MCF 10A (cell line): Measurements from ENCODE around the gene EGF. TPM values are rescaled to one million over a fixed set of nuclear protein-coding genes. Genes with fewer than 3 reads are reported as not detected.

Experiments
- BruUV-seq: library from RNA; stranded (reverse); fragments of 400-500 nt; replicated peaks from 2 replicates; lab custom pipeline; 2021; lab: Mats Ljungman, UMichigan
- CTCF ChIA-PET: fragments of 300-600 bp; sonication (Branson Sonifier 250); formaldehyde crosslinking; extraction: SDS; loops from one replicate; lab custom pipeline; 2021; ENCODE audit warnings: antibody characterized with exemption, inconsistent platforms; lab: Yijun Ruan, JAX
- POLR2A ChIA-PET: fragments of 300-600, 350-650 bp; sonication (Branson Sonifier 250); formaldehyde crosslinking; extraction: SDS; loops from one replicate; lab custom pipeline; 2020; ENCODE audit warnings: antibody characterized with exemption, inconsistent platforms; lab: Yijun Ruan, JAX
- DNase-seq: peaks from one replicate; pipeline ENCODE4 v3.0.0-alpha.2; 2018; ENCODE audit not compliant: unreplicated experiment
- H3K27ac Mint-ChIP-seq: one replicate; pipeline ENCODE4 v1.8.0; 2022; ENCODE audit warnings: mild to moderate bottlenecking, low read depth, mixed read lengths; ENCODE audit not compliant: unreplicated experiment
- H3K27me3 Mint-ChIP-seq: one replicate; pipeline ENCODE4 v1.8.0; 2022; ENCODE audit warnings: mixed read lengths; ENCODE audit not compliant: insufficient read depth, unreplicated experiment
- H3K36me3 Mint-ChIP-seq: one replicate; pipeline ENCODE4 v1.8.0; 2022; ENCODE audit warnings: mild to moderate bottlenecking, moderate library complexity, mixed read lengths; ENCODE audit not compliant: insufficient read depth, unreplicated experiment
- H3K4me1 Mint-ChIP-seq: one replicate; pipeline ENCODE4 v1.8.0; 2022; ENCODE audit warnings: mixed read lengths; ENCODE audit not compliant: insufficient read depth, unreplicated experiment
- H3K4me3 Mint-ChIP-seq: one replicate; pipeline ENCODE4 v1.8.0; 2022; ENCODE audit warnings: mild to moderate bottlenecking, moderate library complexity, mixed read lengths; ENCODE audit not compliant: unreplicated experiment
- H3K9me3 Mint-ChIP-seq: one replicate; pipeline ENCODE4 v1.8.0; 2022; ENCODE audit warnings: mixed read lengths; ENCODE audit not compliant: unreplicated experiment
- CTCF ChIP-seq: fragments of 200-600 bp; IDR thresholded peaks from one replicate; pipeline ENCODE4 v1.8.0; 2022; ENCODE audit warnings: antibody characterized with exemption, mild to moderate bottlenecking; ENCODE audit not compliant: unreplicated experiment
- intact Hi-C: fragments of 100-400 bp; cut with micrococcal nuclease; formaldehyde crosslinking; loops from 2 replicates; pipeline ENCODE4 v1.14.1; 2022
- total RNA-seq: library from RNA; stranded (reverse); gene quantifications from 2 replicates; pipeline ENCODE4 v1.2.3, GENCODE V29; 2022

EGF gene
- total RNA-seq, 1 experiment from 2014 or later, result 0.12 TPM

- TF ChIP-seq CTCF, result no peak
- H3K4me1 Mint-ChIP-seq, result peaks cover 7% of the 10 kb centered on the region
- DNase-seq, result no peak
- no TSS peak for BruUV-seq
- CTCF ChIA-PET, result no interaction called here
- intact Hi-C loops, result no loop called here
- POLR2A ChIA-PET, result no interaction called here
- H3K36me3 Mint-ChIP-seq, result no peaks in the 10 kb centered on the region
- no peak overlapping the region for H3K27ac Mint-ChIP-seq
- H3K4me3 Mint-ChIP-seq, result no peak overlapping the region
- H3K9me3 Mint-ChIP-seq, result no peaks in the 10 kb centered on the region
- no peaks in the 10 kb centered on the region for H3K27me3 Mint-ChIP-seq
Measured at GRCh38 chr4:109925396-109925795, 12.7 kb downstream of the EGF start.

- intact Hi-C loops, result no loop called here
- BruUV-seq, result no TSS peak
- no peak overlapping the region for H3K4me3 Mint-ChIP-seq
- ChIA-PET CTCF (interaction anchor here (0.8 kb wide), 1 partner anchor 18 kb away, joined by 4 read pairs; no protein-coding TSS in a partner anchor), POLR2A (interaction anchor here (0.6 kb wide), 1 partner anchor 271 kb away, joined by 3 read pairs; no protein-coding TSS in a partner anchor)
- no peak overlapping the region for H3K27ac Mint-ChIP-seq
- no peaks in the 10 kb centered on the region for H3K27me3 Mint-ChIP-seq
- TF ChIP-seq CTCF, result no peak
- DNase-seq, result no peak
- H3K36me3 Mint-ChIP-seq, result no peaks in the 10 kb centered on the region
- H3K4me1 Mint-ChIP-seq, result no peaks in the 10 kb centered on the region
- H3K9me3 Mint-ChIP-seq, result no peaks in the 10 kb centered on the region
Measured at GRCh38 chr4:109928327-109929045, 15.8 kb downstream of the EGF start.

GRCh38 chr4:109930464-109930863 lies 17.8 kb downstream of the EGF start:
- no peak overlapping the region for H3K27ac Mint-ChIP-seq
- no peaks in the 10 kb centered on the region for H3K27me3 Mint-ChIP-seq
- H3K4me1 Mint-ChIP-seq, result no peaks in the 10 kb centered on the region
- no peak overlapping the region for H3K4me3 Mint-ChIP-seq
- intact Hi-C loops, result no loop called here
- CTCF ChIA-PET, result interaction anchor here (0.6 kb wide), 1 partner anchor 78 kb away, joined by 3 read pairs; no protein-coding TSS in a partner anchor
- H3K36me3 Mint-ChIP-seq, result no peaks in the 10 kb centered on the region
- H3K9me3 Mint-ChIP-seq, result no peaks in the 10 kb centered on the region
- no peak for TF ChIP-seq CTCF
- POLR2A ChIA-PET, result interaction anchor here (0.9 kb wide), 1 partner anchor 59 kb away, joined by 3 read pairs; no protein-coding TSS in a partner anchor
- DNase-seq, result no peak
- BruUV-seq, result no TSS peak

GRCh38 chr4:109930872-109931271 lies 18.2 kb downstream of the EGF start:
- intact Hi-C loops, result no loop called here
- DNase-seq, result no peak
- Mint-ChIP-seq H3K4me3 (no peak overlapping the region), H3K27me3 (no peaks in the 10 kb centered on the region), H3K4me1 (no peaks in the 10 kb centered on the region), H3K9me3 (no peaks in the 10 kb centered on the region), H3K27ac (no peak overlapping the region), H3K36me3 (no peaks in the 10 kb centered on the region)
- no TSS peak for BruUV-seq
- no peak for TF ChIP-seq CTCF
- ChIA-PET CTCF (interaction anchor here (0.6 kb wide), 1 partner anchor 79 kb away, joined by 3 read pairs; no protein-coding TSS in a partner anchor), POLR2A (interaction anchor here (0.9 kb wide), 1 partner anchor 58 kb away, joined by 3 read pairs; no protein-coding TSS in a partner anchor)
